ENCODE data around the gene GEN1. TPM values are rescaled to one million over a fixed set of nuclear protein-coding genes. Genes with fewer than 3 reads are reported as not detected.

Gene GEN1
- total and polyA plus RNA-seq, 10 of the 15 experiments (the other 5 are each of a cell fraction or from before 2014, with no cell fraction given) = 6.0 to 49.6 (median 36.0) TPM

- BruUV-seq (replicated peaks) = no TSS peak
- RAD21 ChIA-PET (ENCODE audit: unreplicated experiment) = interaction anchor here (1.0 to 1.2 kb wide), 2 partner anchors 13 to 17 kb away, joined by 4 to 5 read pairs; partner anchors contain the start of genes GEN1 and SMC6
- POLR2A ChIA-PET = interaction anchor here (0.7 kb wide), 1 partner anchor 182 kb away, joined by 5 read pairs; no protein-coding TSS in a partner anchor
- no peak overlapping the region for H3K4me2 ChIP-seq (ENCODE audit: control insufficient read depth, insufficient read depth)
- in situ Hi-C loops (cut with MboI) = no loop called here
- peaks cover 0 to 43% of the 10 kb centered on the region in 2 experiments for H3K36me3 ChIP-seq (ENCODE audit: control insufficient read depth in 2 of 2, insufficient read depth in 2 of 2, low read length in 1 of 2)
- DNase-seq (ENCODE audit: low read depth, low spot score) (no peak), ATAC-seq (no peak), FAIRE-seq (no peak)
- no peaks in the 10 kb centered on the region for H3K27me3 ChIP-seq (replicated peaks in 1 of 2; ENCODE audit: control insufficient read depth in 2 of 2, insufficient read depth in 2 of 2, low read length in 1 of 2)
- no peaks in the 10 kb centered on the region for H3K79me2 ChIP-seq (ENCODE audit: control insufficient read depth, insufficient read depth, low read length)
- no peak overlapping the region for H3K27ac ChIP-seq (ENCODE audit: control insufficient read depth, insufficient read depth)
- TF ChIP-seq STAT1 (conservative IDR thresholded peaks at IDR 0.05) = no peak
- no peak for TF ChIP-seq SP1 (IDR thresholded peaks at IDR 0.05; ENCODE audit: low read depth, low read length)
- TF ChIP-seq WRNIP1 (IDR thresholded peaks at IDR 0.05; ENCODE audit: borderline replicate concordance, low read depth, low read length) = no peak
- no peak for TF ChIP-seq TCF7 (IDR thresholded peaks at IDR 0.05; ENCODE audit: borderline replicate concordance)
- TF ChIP-seq MEF2B (IDR thresholded peaks at IDR 0.05; ENCODE audit: partially characterized antibody, poor library complexity, severe bottlenecking) = no peak
- no peak for TF ChIP-seq MEF2A (IDR thresholded peaks at IDR 0.05; ENCODE audit: insufficient read depth, low read depth, low read length)
- TF ChIP-seq ZNF24 (IDR thresholded peaks at IDR 0.05) = no peak
- TF ChIP-seq NR2F1 (conservative IDR thresholded peaks at IDR 0.05) = no peak
- TF ChIP-seq RAD51 (IDR thresholded peaks at IDR 0.05) = no peak
- no peak for TF ChIP-seq USF1 (IDR thresholded peaks at IDR 0.05; ENCODE audit: borderline replicate concordance, extremely low read length, insufficient read depth, low read depth, low read length)
- TF ChIP-seq POLR2A (IDR thresholded peaks at IDR 0.05; ENCODE audit: low read depth, low read length) = no peak
- TF ChIP-seq MYC (IDR thresholded peaks at IDR 0.05; ENCODE audit: insufficient read depth, insufficient read length, insufficient replicate concordance, low read length, severe bottlenecking) = no peak
- no peaks in the 10 kb centered on the region for H3K9me3 ChIP-seq (replicated peaks; ENCODE audit: control insufficient read depth, insufficient read depth, low read length)
- intact Hi-C loops (cut with micrococcal nuclease; ENCODE audit: unreplicated experiment) = no loop called here
- SMC1A ChIA-PET (ENCODE audit: uncharacterized antibody, unreplicated experiment) = interaction anchor here (1.5 to 2.2 kb wide), 2 partner anchors 8 to 103 kb away, joined by 3 to 9 read pairs; no protein-coding TSS in a partner anchor
- no peak overlapping the region for H3K4me3 ChIP-seq
- CTCF ChIA-PET = interaction anchor here (2.2 to 6.7 kb wide), 2 partner anchors 18 to 65 kb away, joined by 7 to 32 read pairs; no protein-coding TSS in a partner anchor
- no peaks in the 10 kb centered on the region for H3K4me1 ChIP-seq (ENCODE audit: control insufficient read depth, insufficient read depth, low read length)
- no peaks in the 10 kb centered on the region for H4K20me1 ChIP-seq (ENCODE audit: control insufficient read depth, insufficient read depth)
- no peak overlapping the region for H3K9ac ChIP-seq (ENCODE audit: control insufficient read depth, insufficient read depth, low read length)
- H2AFZ ChIP-seq (ENCODE audit: control insufficient read depth, low read depth, low read length) = no peak overlapping the region
- 100% methylated on average over 1 of the region's 1 CpG for WGBS (ENCODE audit: insufficient coverage, insufficient replicate concordance, low lambda C conversion rate, missing lambda C conversion rate)
Measured at GRCh38 chr2:17736989-17737388, 16.9 kb upstream of the GEN1 start.
